ENCODE measurements around the gene SCN5A.

SCN5A gene

DNA sequence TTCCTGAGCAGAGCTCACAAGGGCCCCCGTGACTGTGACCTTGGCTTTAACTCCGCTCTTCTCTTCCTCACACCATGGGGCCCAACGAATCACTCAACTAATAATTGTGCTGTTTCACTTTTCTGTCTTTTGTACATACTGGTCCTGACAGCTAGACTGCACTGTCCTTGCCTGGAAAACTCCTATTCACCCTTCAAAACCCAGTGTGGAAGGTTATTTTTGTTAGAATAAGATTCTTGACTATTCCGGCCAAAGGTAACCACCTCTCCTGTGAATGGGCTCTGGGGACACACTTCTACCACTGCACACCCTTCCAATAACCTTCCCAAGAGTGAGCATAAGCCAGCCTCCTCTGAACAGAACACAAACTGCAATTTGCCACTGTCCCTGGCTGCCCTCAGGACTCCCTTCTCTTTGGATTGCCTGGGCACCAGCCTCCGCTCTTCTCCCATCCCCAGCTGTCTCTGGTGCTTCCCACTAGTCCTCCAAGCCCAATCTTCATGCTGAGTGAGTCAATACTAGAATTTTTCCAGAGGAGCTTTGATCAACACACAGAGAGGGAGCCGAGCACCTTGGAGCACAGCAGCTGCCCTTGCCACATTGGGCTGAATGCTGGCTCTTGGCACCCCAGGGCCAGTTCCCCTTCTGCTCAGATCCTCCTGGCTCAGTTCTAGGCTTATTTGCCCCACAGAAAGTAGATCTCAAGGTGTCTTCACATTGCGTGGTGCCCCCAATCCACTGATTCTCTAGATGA lies 2.1 kb downstream of the SCN5A start:
- no peak for DNase-seq

GRCh38 chr3:38646630-38647029 lies 2.9 kb downstream of the SCN5A start:
- DNase-seq, result peak; percentile 44

- no peak for DNase-seq
Observed at GRCh38 chr3:38646062-38646461, 3.4 kb downstream of the SCN5A start.

DNA sequence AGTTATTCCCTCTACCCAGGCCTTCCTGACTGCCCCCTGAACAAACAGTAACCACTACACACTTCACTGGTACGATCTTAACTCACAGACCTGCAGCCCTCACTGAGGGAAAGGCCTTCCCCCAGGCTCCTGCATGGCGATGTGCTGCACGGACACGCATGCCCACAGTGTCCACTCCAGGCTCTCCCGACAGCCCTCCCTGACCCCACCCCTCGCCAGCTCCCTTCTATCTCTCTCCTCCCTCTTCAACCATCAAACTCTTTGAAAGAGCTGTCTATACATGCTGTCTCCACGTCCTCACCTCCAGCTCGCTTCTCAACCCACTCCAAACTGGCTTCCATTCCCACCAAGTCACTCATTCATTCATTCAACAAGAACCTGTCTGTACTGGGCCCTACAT lies 3.9 kb downstream of the SCN5A start:
- DNase-seq, result no peak

- DNase-seq, result no peak
Observed at GRCh38 chr3:38645076-38645475, 4.4 kb downstream of the SCN5A start.

GRCh38 chr3:38644662-38645053 lies 4.8 kb downstream of the SCN5A start:
- no peak for DNase-seq

GRCh38 chr3:38644016-38644661 lies 5.3 kb downstream of the SCN5A start:
- no peak for DNase-seq

DNA sequence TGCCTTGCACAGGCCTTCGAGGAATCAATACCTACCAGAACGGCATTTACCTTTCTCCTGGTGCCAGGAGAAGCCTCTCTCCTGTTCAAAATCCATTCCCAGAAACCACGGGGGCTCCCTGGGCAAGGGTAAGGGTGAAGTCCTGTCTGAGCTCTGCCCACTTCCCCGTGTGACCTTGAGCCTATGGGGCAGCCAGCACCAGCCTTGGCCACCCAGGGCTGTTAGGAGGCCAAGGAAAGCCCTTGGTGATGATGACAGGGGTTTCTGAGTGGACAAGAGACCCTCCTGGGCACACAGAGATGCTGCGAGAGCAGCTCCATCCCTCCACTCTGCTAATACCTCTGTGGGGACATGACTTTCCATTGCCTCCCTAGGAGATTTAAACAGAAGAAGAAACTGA lies 5.9 kb downstream of the SCN5A start:
- no peak for DNase-seq

DNA sequence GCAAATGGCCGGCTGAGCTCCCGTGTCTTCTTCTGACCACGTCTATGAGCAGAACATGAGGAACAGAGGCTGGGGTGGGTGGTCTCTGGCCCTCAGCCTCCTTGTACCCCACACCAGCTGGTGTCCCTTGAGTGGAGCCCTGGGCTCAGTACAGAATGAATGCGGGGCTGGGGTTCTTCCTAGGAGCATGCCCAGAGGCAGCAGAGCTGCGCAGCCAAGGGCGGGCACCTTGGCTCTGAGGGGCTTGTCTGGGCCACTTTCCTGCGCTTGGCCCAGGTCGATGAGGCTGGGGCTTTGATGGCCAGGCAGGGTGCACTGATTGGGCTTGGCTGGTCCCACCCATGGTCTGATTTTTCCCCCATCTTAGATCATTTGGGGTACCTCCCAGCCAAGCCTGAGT lies 6.4 kb downstream of the SCN5A start:
- no peak for DNase-seq

- no peak for DNase-seq
Observed at GRCh38 chr3:38641461-38642110, 7.9 kb downstream of the SCN5A start.

DNA sequence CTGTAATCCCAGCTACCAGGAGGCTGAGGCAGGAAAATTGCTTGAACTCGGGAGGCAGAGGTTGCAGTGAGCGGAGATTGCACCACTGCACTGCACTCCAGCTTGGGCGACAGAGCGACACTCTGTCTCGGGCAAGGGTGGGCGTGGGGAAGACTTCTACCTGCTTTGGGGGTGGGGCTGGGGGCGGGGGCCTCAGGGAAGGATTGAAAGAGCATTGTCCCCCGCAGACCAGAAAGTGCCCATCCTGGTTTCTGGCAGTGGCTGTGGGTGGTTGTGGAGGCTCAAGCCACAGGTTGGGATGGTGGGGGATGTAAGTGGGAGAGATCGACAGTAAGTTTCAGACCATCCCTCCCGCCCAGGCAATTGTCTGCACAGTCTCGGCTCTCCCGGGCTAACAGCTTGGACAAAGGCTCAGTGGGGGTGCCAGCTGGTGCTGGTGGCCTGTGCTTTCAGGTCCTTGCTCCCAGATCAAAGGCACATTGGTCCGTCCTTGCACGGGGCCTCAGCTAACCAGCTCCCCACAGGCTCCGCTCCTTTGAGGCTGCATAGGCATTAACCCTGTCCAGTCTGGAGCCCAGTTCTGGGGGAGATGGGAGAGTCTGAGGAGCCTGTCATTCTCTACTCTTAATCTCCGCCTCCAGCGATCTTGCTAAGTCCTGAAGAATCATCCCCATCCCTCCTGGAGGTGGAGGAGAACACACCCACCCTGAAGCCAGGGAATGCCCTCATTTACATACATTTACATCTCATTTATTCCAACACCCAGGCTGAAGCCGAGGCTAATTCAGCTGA lies 8.6 kb downstream of the SCN5A start:
- no peak for DNase-seq

DNA sequence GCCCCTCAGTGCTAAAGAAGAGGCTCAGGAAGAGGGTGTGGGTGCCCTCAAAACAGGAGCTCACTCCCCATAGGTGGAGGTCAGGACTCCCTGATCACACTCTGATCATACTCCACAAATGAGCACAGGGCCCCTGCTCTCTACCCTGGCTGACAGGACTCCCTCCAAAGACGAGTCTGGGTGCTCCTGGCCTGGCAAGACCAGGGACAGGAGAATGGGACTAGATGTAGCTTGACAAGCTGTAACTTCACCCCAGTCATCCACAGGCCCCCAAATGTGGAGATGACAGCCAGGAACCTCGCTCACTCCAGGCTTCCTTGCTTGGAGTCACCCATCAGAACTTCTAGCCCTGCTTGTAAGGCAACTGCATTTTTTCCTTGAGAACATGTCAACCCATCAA lies 11.1 kb downstream of the SCN5A start:
- DNase-seq, result no peak

DNA sequence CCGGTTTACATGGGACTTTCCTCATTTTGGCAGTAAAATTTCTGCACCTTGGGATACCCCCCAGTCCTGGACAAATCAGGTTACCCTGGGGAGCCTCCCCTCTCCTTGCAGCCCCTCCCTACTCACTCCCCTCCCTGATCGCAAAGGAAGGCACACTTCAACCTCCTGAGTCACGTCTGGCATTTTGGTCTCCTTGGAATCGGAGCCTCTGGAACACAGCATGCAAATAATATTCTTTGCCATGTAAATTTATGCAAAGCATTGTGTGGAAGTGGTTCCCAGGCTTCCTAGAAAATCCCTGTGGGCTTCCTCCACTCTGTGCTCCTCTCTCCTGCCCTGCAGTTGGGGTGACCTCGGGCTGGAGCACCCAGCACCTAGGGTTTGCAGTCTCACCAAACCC lies 11.6 kb downstream of the SCN5A start:
- no peak for DNase-seq

DNA sequence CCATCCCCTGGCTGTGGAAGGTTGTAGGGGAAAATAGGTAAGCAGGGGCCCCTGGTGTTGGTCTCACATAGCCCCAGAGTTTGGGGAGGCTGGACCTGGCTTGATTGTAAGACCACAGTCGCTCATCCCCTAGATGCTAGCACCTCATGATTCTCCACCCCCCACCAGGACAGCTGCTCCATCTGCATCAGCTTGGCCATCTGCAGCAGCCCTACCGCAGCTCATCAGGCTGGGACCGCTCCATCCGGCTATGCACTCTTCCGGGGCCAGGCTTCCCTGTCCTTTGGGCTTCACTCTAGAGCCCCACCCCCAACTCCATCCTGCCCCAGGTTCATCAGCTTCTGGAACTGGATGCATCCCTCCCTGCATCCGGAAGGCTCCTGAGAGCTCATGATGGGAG lies 12.6 kb downstream of the SCN5A start:
- DNase-seq, result no peak

GRCh38 chr3:38636464-38636863 lies 13.0 kb downstream of the SCN5A start:
- DNase-seq, result no peak

DNA sequence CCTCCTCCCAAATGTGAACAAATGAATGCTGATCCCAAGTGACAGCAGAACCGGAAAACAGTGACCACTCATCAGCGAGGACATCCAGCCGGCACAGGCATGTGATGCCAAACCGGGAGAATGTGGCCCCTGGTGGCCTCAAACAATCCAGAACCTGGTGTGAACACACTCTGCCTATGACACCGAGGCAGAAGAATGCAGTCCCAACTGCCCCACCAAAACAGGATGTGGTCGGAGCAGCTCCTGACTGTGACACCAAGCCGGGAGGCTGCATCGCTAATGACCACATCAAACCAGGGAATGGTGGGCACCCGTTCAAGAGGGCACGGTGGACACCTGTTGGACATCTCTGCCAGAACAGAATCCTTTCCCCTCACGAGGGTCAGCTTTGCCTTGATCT lies 15.4 kb downstream of the SCN5A start:
- DNase-seq, result peak; percentile 74

- DNase-seq, result no peak
Observed at GRCh38 chr3:38632989-38633388, 16.5 kb downstream of the SCN5A start.

DNA sequence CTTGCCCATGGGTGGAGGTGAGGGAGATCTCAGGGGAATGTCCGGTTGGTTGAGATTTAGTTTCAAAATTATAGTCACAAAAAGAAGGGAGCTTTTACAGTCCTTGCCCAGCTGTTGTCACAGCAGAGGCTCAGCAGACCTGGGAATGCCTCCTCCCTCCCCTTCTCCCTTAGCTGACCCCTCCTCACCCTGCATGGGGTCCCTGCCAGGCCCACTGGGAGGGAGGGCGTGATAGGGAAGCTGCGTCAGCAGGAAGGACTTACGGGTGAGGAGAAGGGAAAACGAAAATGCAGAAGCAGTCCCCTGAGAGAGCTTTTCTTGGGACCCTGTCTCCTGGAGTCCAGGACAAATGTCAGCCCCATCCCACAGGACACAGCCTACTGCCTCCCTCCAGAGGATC lies 18.9 kb downstream of the SCN5A start:
- no peak for DNase-seq

GRCh38 chr3:38630070-38630469 lies 19.4 kb downstream of the SCN5A start:
- no peak for DNase-seq

DNA sequence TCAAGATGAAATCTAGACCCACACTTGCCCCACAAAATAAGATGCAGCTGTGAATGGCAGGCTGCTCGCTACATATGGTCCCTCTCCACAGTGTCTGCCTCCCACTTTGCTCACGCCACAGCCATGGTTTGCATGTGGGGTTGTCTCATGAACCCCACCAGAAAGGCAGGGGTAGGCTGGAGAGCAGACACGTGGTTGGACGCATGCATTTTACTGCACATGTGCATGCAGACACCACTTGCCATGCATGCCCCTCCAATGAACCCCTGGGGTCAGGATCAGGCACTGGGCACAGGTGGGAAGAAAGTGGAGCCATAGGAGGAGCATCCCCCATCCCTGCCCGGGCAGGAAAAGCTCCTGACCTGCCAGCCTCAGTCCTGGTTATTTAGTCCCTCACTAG lies 20.7 kb downstream of the SCN5A start:
- no peak for DNase-seq

DNA sequence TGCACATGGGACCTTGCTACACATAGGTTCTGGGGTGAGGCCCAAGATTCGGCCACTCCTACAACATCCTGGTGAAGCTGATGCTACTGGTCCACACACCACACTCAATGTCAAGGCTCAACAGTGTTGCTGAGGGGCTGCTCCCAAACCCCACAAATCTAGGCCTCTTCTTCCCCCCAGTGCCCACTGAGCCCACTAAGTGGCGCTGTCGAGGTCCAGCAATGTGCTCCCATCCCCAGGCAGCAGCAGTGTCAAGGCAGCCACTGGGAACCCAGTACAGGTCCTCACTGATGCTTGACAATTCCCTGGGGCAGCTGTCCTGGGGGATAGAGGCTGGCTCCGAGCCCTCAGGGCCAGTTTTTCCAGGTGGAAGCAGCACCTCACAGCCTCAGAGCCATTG lies 21.5 kb downstream of the SCN5A start:
- peak; percentile 26 for DNase-seq

DNA sequence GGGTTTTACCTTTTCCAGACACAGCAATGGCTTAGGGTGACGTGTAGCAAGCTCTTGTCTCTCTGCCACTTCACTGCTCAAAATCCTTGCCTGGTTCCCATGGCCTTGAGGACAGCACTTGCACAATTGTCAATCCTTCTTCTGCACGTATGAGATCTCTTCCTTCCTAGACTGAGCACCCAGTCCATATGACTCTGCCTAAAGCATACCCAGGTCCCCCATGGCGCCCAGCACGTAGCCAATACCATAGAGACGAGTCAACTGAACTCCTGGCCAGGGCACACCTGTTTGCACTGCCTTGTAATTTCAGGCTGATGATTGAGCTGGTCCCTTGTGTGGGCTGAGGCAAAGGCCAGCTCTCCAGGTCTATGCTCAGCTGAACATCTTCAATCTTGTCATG lies 23.3 kb downstream of the SCN5A start:
- no peak for DNase-seq

GRCh38 chr3:38623539-38623938 lies 25.9 kb downstream of the SCN5A start:
- no peak for DNase-seq

DNA sequence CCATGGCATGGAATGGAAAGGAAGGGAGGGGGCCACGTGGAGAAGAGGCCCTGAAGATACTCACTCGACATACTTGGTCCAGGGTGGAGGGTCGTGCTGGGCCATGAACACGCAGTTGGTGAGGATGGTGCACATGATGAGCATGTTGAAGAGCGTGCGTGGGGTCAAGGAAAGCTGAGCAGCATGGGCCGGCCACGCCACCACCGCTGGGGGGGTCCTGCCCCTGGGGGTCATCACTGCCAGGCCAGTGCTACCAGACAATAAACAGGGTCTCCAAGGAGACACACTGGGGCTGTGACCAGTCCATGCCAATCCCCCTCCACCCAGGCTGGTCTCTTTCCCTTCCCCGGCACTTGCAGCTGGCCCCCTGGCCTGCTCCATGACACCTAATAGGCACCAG lies 27.2 kb downstream of the SCN5A start:
- DNase-seq, result no peak
